ENCODE results near the gene SGCA.

DNA sequence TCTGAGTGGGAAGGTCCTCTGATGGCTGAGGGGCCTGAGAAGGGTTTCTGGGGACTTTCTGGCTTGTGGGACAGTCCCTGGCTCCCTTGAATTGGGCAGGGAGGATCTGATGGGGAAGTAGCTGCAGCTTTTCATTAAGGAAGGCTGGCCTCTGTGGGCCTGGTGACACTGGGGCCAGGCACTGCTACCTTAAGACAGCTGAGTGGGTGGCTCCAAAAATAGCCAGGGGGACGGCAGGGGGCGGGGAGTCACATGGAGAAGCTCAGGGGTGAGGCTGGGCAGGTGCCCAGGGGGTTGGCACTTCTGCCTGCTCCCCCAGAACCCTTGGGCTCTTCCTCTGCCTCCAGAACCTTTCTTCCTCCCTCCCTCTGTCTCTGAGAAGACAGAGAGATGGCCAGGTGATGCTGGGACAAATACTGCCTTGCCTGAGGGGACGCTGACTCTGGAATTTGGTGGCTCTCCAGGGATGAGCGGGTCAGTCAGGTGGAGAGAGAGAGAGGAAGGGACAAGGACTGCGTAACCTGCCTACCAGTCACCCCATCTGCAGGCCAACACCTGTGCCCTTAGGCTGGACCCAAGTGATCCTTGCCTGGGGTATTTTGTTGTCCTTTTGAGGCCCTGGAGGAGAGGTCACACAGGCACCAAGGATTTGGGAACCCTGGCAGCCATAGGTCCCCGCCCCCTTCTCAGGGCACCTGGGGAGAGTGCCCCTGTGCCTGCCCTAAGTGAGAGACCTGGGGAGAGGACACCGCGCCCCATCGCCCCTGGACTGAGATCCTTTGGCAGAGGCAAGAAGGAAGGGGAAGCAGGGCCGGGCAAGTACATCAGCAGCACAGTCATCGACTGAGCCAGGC, 1.7 kb upstream of the SGCA start:
- no peak for TF ChIP-seq POLR2A (IDR thresholded peaks at IDR 0.05; ENCODE audit: low read depth, low read length)
- TF ChIP-seq TAF1 (IDR thresholded peaks at IDR 0.05; ENCODE audit: borderline replicate concordance, low read depth, low read length), result no peak
